K562 (cell line): ENCODE measurements around the gene TMEM184A. TPM values are rescaled to one million over a fixed set of nuclear protein-coding genes. Genes with fewer than 3 reads are reported as not detected.

Source experiments
- BDP1 ChIP-seq: IDR thresholded peaks from 3 replicates; pipeline ENCODE4 v1.6.1; 2011; ENCODE audit not compliant: insufficient read length, insufficient read depth
- COPS2 ChIP-seq: fragments of 450-650 bp; conservative IDR thresholded peaks from 2 replicates; pipeline ENCODE4 v1.6.1; 2016; ENCODE audit warnings: mild to moderate bottlenecking, moderate library complexity
- CREM ChIP-seq: IDR thresholded peaks from 2 replicates; pipeline ENCODE4 v1.6.1; 2014; ENCODE audit warnings: antibody characterized with exemption, low read depth
- DNMT1 ChIP-seq: fragments of 450-650 bp; IDR thresholded peaks from 2 replicates; pipeline ENCODE4 v1.6.1; 2016; ENCODE audit warnings: antibody characterized with exemption, mild to moderate bottlenecking
- GATA2 ChIP-seq: sonication (generic); formaldehyde crosslinking; IDR thresholded peaks from 2 replicates; pipeline ENCODE4 v1.4.0; 2020; ENCODE audit warnings: mild to moderate bottlenecking, missing genetic modification reagents
- HDAC1 ChIP-seq, 2 experiments: fragments of 450-650 bp; IDR thresholded peaks; 2 replicates each; pipeline ENCODE4 v1.6.1; 2016 to 2017; ENCODE audit warnings: inconsistent platforms in 1 of 2, mild to moderate bottlenecking in 1 of 2, moderate library complexity in 1 of 2
- HIVEP1 ChIP-seq: fragments of 250-450 bp; sonication (Bioruptor Pico); IDR thresholded peaks from 2 replicates; pipeline ENCODE4 v1.4.0; 2020; ENCODE audit warnings: mild to moderate bottlenecking
- HNRNPUL1 ChIP-seq: fragments of 200-400 bp; formaldehyde crosslinking; IDR thresholded peaks from 2 replicates; pipeline ENCODE4 v1.6.1; 2017; ENCODE audit warnings: low read length
- KLF10 ChIP-seq: fragments of 250-450 bp; sonication (Bioruptor Pico); IDR thresholded peaks from 2 replicates; pipeline ENCODE4 v1.6.1; 2021; ENCODE audit warnings: matching md5 sums
- MCM3 ChIP-seq: fragments of 450-650 bp; IDR thresholded peaks from 2 replicates; pipeline ENCODE4 v1.6.1; 2016
- MECOM ChIP-seq: fragments of 250-450 bp; sonication (Bioruptor Pico); IDR thresholded peaks from 2 replicates; pipeline ENCODE4 v1.8.0; 2022; ENCODE audit warnings: inconsistent platforms
- NCOR1 ChIP-seq: fragments of 450-650 bp; IDR thresholded peaks from 2 replicates; pipeline ENCODE4 v1.6.1; 2016; ENCODE audit warnings: mild to moderate bottlenecking, moderate library complexity
- NFYB ChIP-seq: IDR thresholded peaks from 2 replicates; pipeline ENCODE4 v1.6.1; 2011; ENCODE audit warnings: mild to moderate bottlenecking, moderate library complexity; ENCODE audit not compliant: insufficient read length; ENCODE audit errors: extremely low read depth
- PCBP1 ChIP-seq: fragments of 200-400 bp; formaldehyde crosslinking; IDR thresholded peaks from 2 replicates; pipeline ENCODE4 v1.6.1; 2018; ENCODE audit warnings: mild to moderate bottlenecking, low read depth, low read length; ENCODE audit not compliant: poor library complexity, severe bottlenecking
- PHTF2 ChIP-seq: fragments of 250-450 bp; sonication (Bioruptor Pico); IDR thresholded peaks from 2 replicates; pipeline ENCODE4 v1.5.0; 2021; ENCODE audit warnings: mild to moderate bottlenecking
- POLR2A ChIP-seq: fragments of 450-650 bp; conservative IDR thresholded peaks from 2 replicates; pipeline ENCODE4 v1.6.1; 2016
- PYGO2 ChIP-seq: fragments of 450-650 bp; IDR thresholded peaks from 2 replicates; pipeline ENCODE4 v1.6.1; 2016; ENCODE audit warnings: mild to moderate bottlenecking, missing genetic modification characterization, moderate library complexity, missing compliant biosample characterization
- SAP30 ChIP-seq: fragments of 200-600 bp; sonication (generic); IDR thresholded peaks from 2 replicates; pipeline ENCODE4 v1.6.1; 2012; ENCODE audit warnings: borderline replicate concordance, low read depth, mild to moderate bottlenecking, moderate library complexity, low read length, control low read depth, inconsistent platforms; ENCODE audit not compliant: insufficient read depth, poor library complexity, severe bottlenecking
- SMAD1 ChIP-seq: fragments of 150-350 bp; IDR thresholded peaks from 2 replicates; pipeline ENCODE4 v1.6.1; 2014; ENCODE audit warnings: low read length, low read depth; ENCODE audit not compliant: partially characterized antibody
- SMARCB1 ChIP-seq: IDR thresholded peaks from 2 replicates; pipeline ENCODE4 v1.6.1; 2011; ENCODE audit warnings: improper control_type of control experiment, low read depth; ENCODE audit not compliant: insufficient read length
- TARDBP ChIP-seq: fragments of 450-650 bp; IDR thresholded peaks from 2 replicates; pipeline ENCODE4 v1.6.1; 2016
- ZBTB1 ChIP-seq: sonication (generic); formaldehyde crosslinking; IDR thresholded peaks from 2 replicates; pipeline ENCODE4 v1.8.1; 2023; ENCODE audit warnings: missing genetic modification reagents, low read depth, mild to moderate bottlenecking, borderline replicate concordance
- ZBTB17 ChIP-seq: fragments of 450-650 bp; formaldehyde crosslinking; IDR thresholded peaks from 2 replicates; pipeline ENCODE4 v1.4.0; 2020; ENCODE audit warnings: mild to moderate bottlenecking
- ZC3H4 ChIP-seq: sonication (generic); formaldehyde crosslinking; IDR thresholded peaks from 2 replicates; pipeline ENCODE4 v1.9.0; 2021; ENCODE audit warnings: missing genetic modification reagents, borderline replicate concordance
- ZNF133 ChIP-seq: fragments of 250-450 bp; sonication (Bioruptor Pico); IDR thresholded peaks from 2 replicates; pipeline ENCODE4 v1.4.0; 2020; ENCODE audit warnings: mild to moderate bottlenecking
- ZNF551 ChIP-seq: fragments of 250-450 bp; sonication (Bioruptor Pico); IDR thresholded peaks from 2 replicates; pipeline ENCODE4 v1.5.0; 2021; ENCODE audit warnings: mild to moderate bottlenecking, moderate library complexity
- ZNF830 ChIP-seq: fragments of 250-450 bp; sonication (Bioruptor Pico); IDR thresholded peaks from 2 replicates; pipeline ENCODE4 v1.5.0; 2021; ENCODE audit warnings: mild to moderate bottlenecking
- polyA plus RNA-seq, 8 experiments: library from polyadenylated mRNA; depleted of rRNA in 4 of 8; stranded (reverse) in 5 of 8; unstranded in 3 of 8; fragments of >200 nt; fragmentation: Nextera tagmentation in 2 of 8; fragmentation: Illumina TruSeq in 1 of 8; extraction: Ambion mirVana in 2 of 8; extraction: Trizol in 1 of 8; gene quantifications; 2 replicates each; pipeline versions ENCODE4 v1.2.1 to v1.2.3, GENCODE V29; 2011 to 2014; ENCODE audit warnings: inconsistent platforms in 1 of 8, missing spikeins in 1 of 8
- total RNA-seq, 7 experiments: library from RNA; depleted of rRNA in 6 of 7; stranded (reverse); fragments of >200 nt in 6 of 7; fragmentation: Illumina TruSeq in 2 of 7; extraction: Trizol in 2 of 7; gene quantifications; 2 replicates each; pipeline versions ENCODE4 v1.2.1 to v1.2.3, GENCODE V29; 2011 to 2021; ENCODE audit warnings: low replicate concordance in 1 of 7
- TF ChIP-seq, protein P1 (sequence below), 2 experiments: fragments of 250-450 bp in 1 of 2; fragments of 450-650 bp in 1 of 2; sonication (Bioruptor Pico) in 1 of 2; IDR thresholded peaks; 2 replicates each; pipeline versions ENCODE4 v1.6.1 to v1.8.0; 2016 to 2021; ENCODE audit warnings: mild to moderate bottlenecking in 2 of 2, moderate library complexity in 2 of 2, missing compliant biosample characterization in 1 of 2, missing genetic modification characterization in 1 of 2
- TF ChIP-seq, protein P2 (sequence below): fragments of 250-450 bp; sonication (Bioruptor Pico); IDR thresholded peaks from 2 replicates; pipeline ENCODE4 v1.8.0; 2021; ENCODE audit warnings: borderline replicate concordance, mild to moderate bottlenecking, moderate library complexity; ENCODE audit not compliant: poor library complexity, severe bottlenecking
- TF ChIP-seq, protein P3 (sequence below): fragments of 450-650 bp; formaldehyde crosslinking; conservative IDR thresholded peaks from 2 replicates; pipeline ENCODE4 v1.4.0; 2022; ENCODE audit warnings: mild to moderate bottlenecking, missing genetic modification characterization

Gene TMEM184A
- total and polyA plus RNA-seq, 9 of the 15 experiments (the other 6 are each of a cell fraction or from before 2014, with no cell fraction given): 0.10 to 0.18 (median 0.11) TPM; not detected in 6

DNA sequence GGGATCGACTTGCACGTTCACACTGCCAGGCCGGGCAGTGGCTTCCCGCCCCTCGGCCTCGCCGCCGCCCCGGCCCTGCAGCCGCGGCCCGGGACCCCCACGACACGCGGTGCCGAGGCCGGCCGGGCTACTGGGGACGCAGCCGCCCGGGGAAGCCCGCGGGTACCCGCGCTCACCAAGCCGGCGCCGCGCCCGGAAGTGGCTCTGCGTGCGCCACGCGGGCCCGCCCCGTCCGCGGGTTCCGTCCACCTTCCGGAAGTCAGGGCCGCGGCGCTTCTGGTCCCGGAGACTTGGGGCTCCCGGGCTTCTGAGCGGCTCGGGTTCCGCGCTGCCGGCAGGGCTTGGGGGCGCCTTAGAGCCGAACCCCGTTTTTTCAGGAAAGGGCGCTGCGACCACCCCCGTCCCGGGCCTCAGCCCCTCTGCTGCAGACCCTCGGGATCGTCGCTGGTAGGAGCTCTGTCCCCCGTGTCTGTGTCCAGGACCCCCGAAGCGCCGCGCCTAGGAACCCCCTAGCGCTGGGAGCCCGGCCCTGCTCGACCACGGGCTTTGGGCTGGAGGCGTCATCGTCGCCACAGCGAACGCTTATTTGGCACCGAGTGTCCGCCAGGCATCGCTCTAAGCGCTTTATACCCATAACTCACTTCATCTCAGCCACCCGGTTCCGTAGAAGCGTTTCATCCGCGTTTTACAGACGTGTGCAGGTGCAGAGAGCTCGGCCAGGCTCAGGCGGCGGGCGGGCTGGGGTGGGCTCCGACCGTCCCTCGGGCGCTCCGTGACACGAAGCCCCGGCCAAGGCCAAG, 14.0 kb upstream of the TMEM184A start, which contains the start of gene PSMG3 (continued):
- TF ChIP-seq CREM: peak; percentile 73
- TF ChIP-seq SAP30: no peak
- TF ChIP-seq DNMT1: no peak
- no peak for TF ChIP-seq ZNF551
- TF ChIP-seq, protein P1, sequence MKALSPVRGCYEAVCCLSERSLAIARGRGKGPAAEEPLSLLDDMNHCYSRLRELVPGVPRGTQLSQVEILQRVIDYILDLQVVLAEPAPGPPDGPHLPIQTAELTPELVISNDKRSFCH (CRISPR knock-in tag; IDR thresholded peaks at IDR 0.05): no peak
- TF ChIP-seq, protein P1 (tag; IDR thresholded peaks at IDR 0.05): peak; percentile 40; the same call in 1 of the 2 replicates
- TF ChIP-seq PCBP1: peak; percentile 71
- TF ChIP-seq ZBTB17 (CRISPR knock-in tag): peak; percentile 65; the same call in 1 of the 2 replicates
- TF ChIP-seq PHTF2 (CRISPR knock-in tag): no peak
- TF ChIP-seq BDP1: no peak
- TF ChIP-seq NCOR1: peak; percentile 55
- peak in 1 of 2 experiments; percentile 34; a peak in 1 of 4 replicates for TF ChIP-seq HDAC1 (IDR thresholded peaks at IDR 0.05)
- no peak for TF ChIP-seq MECOM
- TF ChIP-seq TARDBP: no peak
- TF ChIP-seq KLF10 (CRISPR knock-in tag): no peak
- TF ChIP-seq ZBTB1 (CRISPR knock-in tag): no peak; the same call in 1 of the 2 replicates
- no peak for TF ChIP-seq COPS2
- TF ChIP-seq ZNF830 (CRISPR knock-in tag): no peak
- TF ChIP-seq, protein P2, sequence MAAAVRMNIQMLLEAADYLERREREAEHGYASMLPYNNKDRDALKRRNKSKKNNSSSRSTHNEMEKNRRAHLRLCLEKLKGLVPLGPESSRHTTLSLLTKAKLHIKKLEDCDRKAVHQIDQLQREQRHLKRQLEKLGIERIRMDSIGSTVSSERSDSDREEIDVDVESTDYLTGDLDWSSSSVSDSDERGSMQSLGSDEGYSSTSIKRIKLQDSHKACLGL (CRISPR knock-in tag): peak; percentile 85
- peak; percentile 70; the same call in 1 of the 2 replicates for TF ChIP-seq ZC3H4 (CRISPR knock-in tag)
- no peak for TF ChIP-seq NFYB
- no peak for TF ChIP-seq MCM3
- TF ChIP-seq HNRNPUL1: no peak
- TF ChIP-seq GATA2: no peak
- no peak for TF ChIP-seq PYGO2 (tag)
- TF ChIP-seq, protein P3, sequence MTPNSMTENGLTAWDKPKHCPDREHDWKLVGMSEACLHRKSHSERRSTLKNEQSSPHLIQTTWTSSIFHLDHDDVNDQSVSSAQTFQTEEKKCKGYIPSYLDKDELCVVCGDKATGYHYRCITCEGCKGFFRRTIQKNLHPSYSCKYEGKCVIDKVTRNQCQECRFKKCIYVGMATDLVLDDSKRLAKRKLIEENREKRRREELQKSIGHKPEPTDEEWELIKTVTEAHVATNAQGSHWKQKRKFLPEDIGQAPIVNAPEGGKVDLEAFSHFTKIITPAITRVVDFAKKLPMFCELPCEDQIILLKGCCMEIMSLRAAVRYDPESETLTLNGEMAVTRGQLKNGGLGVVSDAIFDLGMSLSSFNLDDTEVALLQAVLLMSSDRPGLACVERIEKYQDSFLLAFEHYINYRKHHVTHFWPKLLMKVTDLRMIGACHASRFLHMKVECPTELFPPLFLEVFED (CRISPR knock-in tag): no peak
- TF ChIP-seq HIVEP1 (CRISPR knock-in tag): 0 out of 2 replicates have a peak, but pooled peaks have one; percentile 51
- TF ChIP-seq SMARCB1: no peak
- peak; percentile 77 for TF ChIP-seq POLR2A
- no peak for TF ChIP-seq ZNF133 (CRISPR knock-in tag)
- TF ChIP-seq SMAD1: no peak
